Measurements from ENCODE around the gene GNA15. TPM values are rescaled to one million over a fixed set of nuclear protein-coding genes. Genes with fewer than 3 reads are reported as not detected.

GNA15 gene
- 0.44 TPM in 1 of 2 replicates, not detected in the other for total RNA-seq

GRCh38 chr19:3135961-3136683, at the start of gene GNA15:
Gene GNA15, plus strand, starts transcription at chr19:3136033. Its CDS starts 418 bp downstream, at chr19:3136451.

GRCh38 chr19:3178377-3178972, 42.6 kb downstream of the GNA15 start, which contains the start of gene S1PR4:
Gene S1PR4, plus strand, starts transcription at chr19:3178769. Its CDS starts 24 bp downstream, at chr19:3178793.

GRCh38 chr19:3185461-3186159, 49.8 kb downstream of the GNA15 start, which contains the start of gene NCLN:
Gene NCLN, plus strand, starts transcription at chr19:3185930. Its CDS starts 101 bp downstream, at chr19:3186031.

Other genes with a start within 250 kb of the GNA15 start
- 2.1 and 2.2 TPM in 2 replicates for gene ZNF57, start 235.1 kb upstream of the GNA15 start, total RNA-seq
- 1.2 and 2.8 TPM in 2 replicates for gene ZNF77, start 191.1 kb upstream of the GNA15 start, total RNA-seq
- 0.20 and 0.25 TPM in 2 replicates for gene TLE6, start 158.5 kb upstream of the GNA15 start, total RNA-seq
- 8.3 and 10.1 TPM in 2 replicates for gene TLE2, start 106.8 kb upstream of the GNA15 start, total RNA-seq
- gene TLE5, start 73.5 kb upstream of the GNA15 start, total RNA-seq, result 245 and 277 TPM in 2 replicates
- gene GNA11, start 41.7 kb upstream of the GNA15 start, total RNA-seq, result 83.9 and 97.8 TPM in 2 replicates
- gene S1PR4, start 42.7 kb downstream of the GNA15 start, total RNA-seq, result 0.73 and 1.5 TPM in 2 replicates
- 90.3 and 94.6 TPM in 2 replicates for gene NCLN, start 49.9 kb downstream of the GNA15 start, total RNA-seq
- gene CELF5, start 88.6 kb downstream of the GNA15 start, total RNA-seq, result not detected in 2 replicates
- gene NFIC, start 230.6 kb downstream of the GNA15 start, total RNA-seq, result 24.4 and 34.2 TPM in 2 replicates